B cell (primary cell): ENCODE measurements around the gene PTGER3.

Source experiments
- CTCF ChIP-seq: fragments of 200-600 bp; IDR thresholded peaks from one replicate; pipeline ENCODE4 v1.8.0; 2022; ENCODE audit warnings: antibody characterized with exemption, mild to moderate bottlenecking
- EZH2 ChIP-seq: IDR thresholded peaks from 2 replicates; pipeline ENCODE4 v1.6.1; 2012; ENCODE audit warnings: borderline replicate concordance, low read depth, mild to moderate bottlenecking, moderate library complexity, low read length; ENCODE audit not compliant: insufficient read depth, poor library complexity, severe bottlenecking

GRCh38 chr1:71043065-71043464 lies 4.6 kb downstream of the PTGER3 start:
- TF ChIP-seq CTCF (no peak), EZH2 (no peak)
